Stimulated activated CD8-positive, alpha-beta memory T cell treated with anti-CD3 and anti-CD28 coated beads, Interleukin-12 subunit alpha, Interleukin-12 subunit beta, amount 100 ng/mL, for 24 hours (primary cell): Measurements from ENCODE around the gene FAM241A.
"Not testable (repeated sequence)": the region's sequence is repeated elsewhere in the genome, so short reads cannot be mapped to it uniquely, and the experiment has no call there.

Experiments used
- DNase-seq: peaks from one replicate; pipeline ENCODE4 v3.0.0-alpha.2; 2020; ENCODE audit errors: extremely low read depth

FAM241A gene

GRCh38 chr4:112138538-112138937 lies 6.7 kb upstream of the FAM241A start:
- DNase-seq, result no peak

DNA sequence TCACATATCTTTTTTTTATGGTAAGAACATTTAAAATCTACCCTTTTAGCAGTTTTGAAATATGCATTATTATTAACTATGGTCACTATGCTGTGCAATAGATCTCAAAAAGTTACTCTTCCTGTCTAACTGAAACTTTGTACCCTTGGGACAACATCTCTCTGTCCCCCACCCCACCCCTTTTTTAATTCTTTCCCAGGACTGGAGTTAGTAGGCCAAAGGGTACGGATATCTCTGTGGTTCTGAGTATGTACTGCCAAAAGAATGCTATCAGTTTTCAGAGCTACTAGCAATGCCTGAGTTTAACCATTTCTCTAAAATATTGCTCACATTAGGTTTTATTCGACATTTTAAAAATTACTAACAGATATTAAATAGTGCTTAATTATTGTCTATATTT lies 4.7 kb upstream of the FAM241A start:
- no peak for DNase-seq

DNA sequence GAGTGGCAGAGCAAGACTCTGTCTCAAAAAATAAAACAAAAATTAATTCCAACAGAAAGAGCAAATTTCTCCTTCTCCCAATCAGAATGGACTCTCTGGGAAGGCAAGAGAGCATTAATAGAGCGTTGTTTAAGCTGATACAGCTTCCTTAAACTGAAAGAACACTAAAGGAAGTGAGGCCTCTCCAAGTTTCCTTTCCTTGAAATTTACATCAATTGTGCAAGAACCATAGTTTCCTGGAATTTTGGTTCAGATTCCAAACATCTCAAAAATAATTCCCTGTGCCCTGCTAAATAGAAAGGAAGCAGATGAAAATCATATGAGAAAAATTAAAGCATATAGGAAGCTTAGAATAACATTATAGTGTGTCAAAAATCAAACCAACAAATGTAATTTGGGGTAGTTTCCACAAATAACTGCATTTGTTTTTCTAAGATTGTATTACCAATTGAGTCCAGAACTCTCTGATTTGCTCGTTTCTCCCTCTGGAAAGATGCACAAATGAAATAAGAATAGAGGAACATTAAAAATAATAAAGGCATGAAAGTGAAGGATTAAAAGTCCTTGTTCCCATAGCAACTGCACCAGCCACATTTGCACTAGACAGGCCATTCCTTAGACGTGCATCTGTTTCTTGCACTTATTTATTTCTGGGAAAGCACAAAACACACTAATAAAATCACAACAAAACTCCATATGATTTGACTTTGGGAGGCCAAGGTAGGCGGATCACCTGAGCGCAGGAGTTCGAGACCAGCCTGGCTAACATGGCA lies 3.7 kb upstream of the FAM241A start:
- no peak for DNase-seq

DNA sequence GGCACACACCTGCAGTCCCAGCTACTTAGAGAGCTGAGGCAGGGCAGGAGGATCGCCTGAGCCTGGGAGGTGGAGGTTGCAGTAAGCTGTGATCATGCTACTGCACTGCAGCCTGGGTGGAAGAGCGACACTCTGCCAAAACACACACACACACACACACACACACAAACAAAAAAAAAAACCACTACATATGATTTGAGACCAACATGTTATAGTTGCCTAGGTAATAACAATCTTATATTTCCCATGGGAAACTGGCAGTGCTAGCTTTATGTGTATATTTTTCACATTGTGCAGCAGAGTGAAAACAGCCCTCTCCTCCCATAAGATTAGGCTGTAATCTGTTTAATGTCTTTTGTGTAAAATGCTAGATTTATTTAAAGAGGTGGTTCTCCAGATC lies 3.1 kb upstream of the FAM241A start:
- DNase-seq, result no peak

DNA sequence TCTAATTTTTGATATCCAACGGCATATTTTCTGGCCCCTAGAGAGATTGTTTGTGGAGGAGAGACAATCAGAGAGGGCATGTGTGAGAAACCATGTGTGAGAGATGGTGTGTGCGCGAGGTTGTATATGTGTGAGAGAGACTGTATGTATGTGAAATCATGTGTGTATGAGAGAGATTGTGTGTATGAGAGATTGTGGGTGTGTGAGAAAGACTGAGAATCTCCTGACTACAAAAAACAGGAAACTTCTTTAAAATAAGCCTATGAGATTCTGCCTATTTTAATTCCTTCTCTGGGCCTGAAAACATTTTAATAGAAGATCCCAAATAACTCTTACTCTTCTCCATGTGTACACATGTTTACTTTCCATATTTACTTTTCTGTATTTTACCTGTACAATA lies 1.5 kb upstream of the FAM241A start:
- DNase-seq, result no peak

GRCh38 chr4:112144546-112145325 lies 518 bp upstream of the FAM241A start:
- DNase-seq, result no peak

GRCh38 chr4:112145790-112146501 lies 692 bp downstream of the FAM241A start:
- DNase-seq, result peak; percentile 50

DNA sequence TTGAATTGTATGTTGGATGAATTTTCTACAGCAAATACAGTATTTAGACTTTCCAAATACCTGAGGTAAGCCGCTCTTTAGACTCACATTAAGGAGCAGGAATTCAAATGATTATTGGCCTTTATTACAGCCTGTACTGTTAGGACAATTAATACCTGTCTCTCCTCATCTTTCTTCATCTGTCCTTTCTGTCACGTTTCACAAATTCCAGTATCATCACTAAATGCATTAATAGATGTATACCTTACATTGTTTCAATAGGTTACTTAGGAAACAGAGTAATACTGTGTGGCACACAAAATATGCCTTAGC lies 1.2 kb downstream of the FAM241A start:
- no peak for DNase-seq

DNA sequence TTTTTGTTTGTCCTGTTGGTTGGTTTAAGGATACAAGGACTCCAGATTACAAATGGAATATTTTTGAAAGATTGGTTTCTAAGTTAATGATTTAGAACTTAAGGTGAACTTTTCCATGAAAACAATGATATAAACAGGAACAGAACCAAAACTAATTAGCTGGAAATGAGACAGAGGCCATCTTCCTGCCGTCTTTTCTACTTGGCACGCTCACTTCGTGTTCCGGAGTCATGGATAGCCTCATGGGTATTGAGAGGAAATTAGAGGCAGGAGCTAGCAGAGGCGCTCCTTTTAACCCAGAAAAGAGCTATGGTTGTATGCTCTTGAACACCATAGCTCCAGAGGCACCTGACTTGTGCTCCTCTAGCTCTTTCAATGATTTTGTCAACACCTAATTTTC lies 2.4 kb downstream of the FAM241A start:
- DNase-seq, result no peak

DNA sequence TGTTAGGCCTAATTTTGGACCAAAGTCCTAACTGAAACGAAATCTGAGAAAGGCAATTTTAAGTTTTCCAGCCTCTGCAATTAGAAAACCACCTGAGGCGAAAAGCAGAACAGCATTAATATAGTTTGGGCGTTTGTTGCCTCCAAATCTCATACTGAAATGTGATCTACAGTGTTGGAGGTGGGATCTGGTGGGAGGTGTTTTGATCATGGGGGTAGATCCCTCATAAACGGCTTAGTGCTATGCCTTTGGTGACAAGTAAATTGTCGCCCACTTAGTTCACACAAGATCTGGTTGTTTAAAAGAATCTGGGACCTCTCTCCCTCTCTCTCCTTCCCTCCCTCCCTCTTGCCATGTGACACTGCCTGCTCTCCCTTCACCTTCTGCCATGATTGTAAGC lies 5.7 kb downstream of the FAM241A start:
- DNase-seq, result no peak

- no peak for DNase-seq
Observed at GRCh38 chr4:112152521-112152920, 7.3 kb downstream of the FAM241A start.

DNA sequence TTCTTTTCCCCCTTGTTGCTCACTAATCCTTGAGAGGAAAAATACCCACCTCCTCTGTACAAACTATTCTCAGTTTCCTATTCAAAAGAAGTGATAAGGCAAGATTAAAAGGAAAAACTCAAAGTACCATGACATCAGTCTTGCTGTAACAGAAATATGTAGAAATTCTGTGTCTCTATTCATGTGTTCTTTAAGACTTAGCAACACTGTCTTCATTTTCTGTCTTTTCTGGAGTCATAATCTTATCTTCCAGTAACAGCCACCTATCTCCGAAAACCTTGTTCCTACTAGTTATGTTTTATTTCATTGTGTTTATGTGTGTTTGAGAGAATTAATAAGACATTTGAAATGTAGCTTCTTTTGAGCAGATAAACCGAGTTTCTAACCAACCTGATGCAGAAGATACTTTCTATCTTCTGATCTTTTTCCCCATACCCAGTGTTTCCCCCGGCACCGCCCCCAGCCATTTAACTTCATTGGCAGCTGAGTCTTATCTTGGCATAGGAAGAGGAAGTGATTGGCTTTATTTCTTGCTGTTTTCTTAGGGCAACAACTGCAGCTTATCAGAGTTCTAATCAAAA lies 8.0 kb downstream of the FAM241A start:
- DNase-seq, result no peak

GRCh38 chr4:112156112-112156511 lies 10.9 kb downstream of the FAM241A start:
- no peak for DNase-seq

- no peak for DNase-seq
Observed at GRCh38 chr4:112156553-112156952, 11.3 kb downstream of the FAM241A start.

DNA sequence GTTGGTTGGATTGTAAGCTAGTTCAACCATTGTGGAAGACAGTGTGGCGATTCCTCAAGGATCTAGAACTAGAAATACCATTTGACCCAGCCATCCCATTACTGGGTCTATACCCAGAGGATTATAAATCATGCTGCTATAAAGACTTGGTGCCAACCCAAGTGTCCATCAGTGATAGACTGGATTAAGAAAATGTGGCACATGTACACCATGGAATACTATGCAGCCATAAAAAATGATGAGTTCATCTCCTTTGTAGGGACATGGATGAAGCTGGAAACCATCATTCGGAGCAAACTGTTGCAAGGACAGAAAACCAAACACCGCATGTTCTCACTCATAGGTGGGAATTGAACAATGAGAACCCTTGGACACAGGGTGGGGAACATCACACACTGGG lies 18.5 kb downstream of the FAM241A start:
- DNase-seq, result not testable (repeated sequence)

DNA sequence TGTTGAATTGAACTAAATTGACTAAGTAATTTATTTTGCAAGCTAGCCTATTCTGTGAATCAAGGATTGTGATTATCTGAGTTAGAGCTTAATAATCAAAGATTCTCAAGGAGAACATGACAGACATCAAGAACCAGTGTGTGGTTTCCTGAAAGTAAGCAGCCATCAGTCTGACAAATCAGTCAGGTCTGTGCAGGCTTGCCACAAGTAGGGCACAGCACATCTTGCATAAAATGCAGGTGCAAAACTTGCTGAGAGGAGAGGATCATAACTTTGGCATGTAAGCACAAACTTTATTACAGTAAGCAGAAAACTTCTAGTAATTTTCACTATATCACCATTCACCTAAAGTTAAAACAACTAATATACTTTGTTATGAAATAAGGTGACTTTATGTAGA lies 22.5 kb downstream of the FAM241A start:
- no peak for DNase-seq

DNA sequence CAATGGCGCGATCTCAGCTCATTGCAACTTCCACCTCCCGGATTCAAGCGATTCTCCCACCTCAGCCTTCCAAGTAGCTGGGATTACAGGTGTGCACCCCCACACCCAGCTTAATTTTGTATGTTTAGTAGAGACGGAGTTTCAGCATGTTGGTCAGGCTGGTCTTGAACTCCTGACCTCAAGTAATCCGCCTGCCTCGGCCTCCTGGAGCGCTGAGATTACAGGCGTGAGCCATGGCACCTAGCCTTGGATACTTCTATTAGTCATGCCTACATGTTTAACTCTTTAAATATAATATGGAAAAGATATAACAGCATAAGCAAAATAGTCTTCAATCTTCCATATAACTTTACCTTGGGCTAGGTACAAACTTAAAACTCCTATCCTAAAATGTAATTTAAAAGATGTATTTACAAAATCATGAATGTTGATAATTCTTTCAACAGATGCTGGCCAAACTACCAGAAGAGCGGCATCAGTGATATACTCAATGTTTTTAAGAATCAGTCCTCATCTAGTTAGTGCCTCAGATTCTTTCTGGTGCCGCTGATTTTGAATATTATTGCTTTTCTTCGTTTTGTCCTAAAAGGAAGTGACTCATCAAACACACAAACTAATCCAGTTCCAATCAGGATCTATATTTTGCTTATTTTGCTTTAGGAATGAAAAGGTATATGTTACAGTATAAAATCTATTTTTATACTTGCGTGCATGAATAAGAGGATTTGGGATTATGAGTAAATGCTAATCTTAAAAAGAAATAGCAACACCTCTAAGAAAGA lies 23.7 kb downstream of the FAM241A start:
- DNase-seq, result no peak

GRCh38 chr4:112170451-112170993 lies 25.3 kb downstream of the FAM241A start:
- no peak for DNase-seq

DNA sequence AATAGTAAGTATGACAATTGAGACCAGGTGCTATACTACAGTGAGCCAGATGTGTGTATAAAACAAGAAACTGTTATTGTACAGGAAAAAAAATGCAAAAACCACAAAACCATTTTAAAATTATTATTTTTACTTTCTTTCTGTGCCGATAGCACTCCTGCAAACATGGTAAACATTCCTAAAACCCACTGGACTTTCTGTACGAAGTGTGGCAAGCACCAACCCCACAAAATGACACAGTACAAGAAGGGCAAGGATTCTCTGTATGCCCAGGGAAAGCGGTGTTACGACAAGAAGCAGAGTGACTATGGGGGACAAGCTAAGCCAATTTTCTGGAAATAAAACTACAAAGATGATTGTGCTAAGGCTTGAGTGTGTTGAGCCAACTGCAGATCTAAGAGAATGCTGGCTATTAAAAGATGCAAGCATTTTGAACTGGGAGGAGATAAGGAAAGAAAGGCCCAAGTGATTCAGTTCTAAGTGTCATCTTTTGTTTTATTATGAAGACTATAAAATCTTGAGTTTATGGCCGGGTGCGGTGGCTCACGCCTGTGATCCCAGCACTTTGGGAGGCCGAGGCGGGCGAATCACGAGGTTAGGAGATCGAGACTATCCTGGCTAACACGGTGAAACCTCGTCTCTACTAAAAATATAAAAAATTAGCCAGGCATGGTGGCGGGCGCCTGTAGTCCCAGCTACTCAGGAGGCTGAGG lies 26.0 kb downstream of the FAM241A start:
- DNase-seq, result not testable (repeated sequence)

GRCh38 chr4:112172180-112172579 lies 26.9 kb downstream of the FAM241A start:
- no peak for DNase-seq
